ENCODE results near the gene TMED4. TPM values are rescaled to one million over a fixed set of nuclear protein-coding genes. Genes with fewer than 3 reads are reported as not detected.

Gene TMED4
- total RNA-seq, 1 experiment from 2014 or later = 62.4 TPM

- H3K27ac Mint-ChIP-seq = no peak overlapping the region; a peak in 1 of 7 replicates
- H2BK12ac ChIP-seq (ENCODE audit: insufficient read length, low read depth, low read length) = no peak overlapping the region
Observed at GRCh38 chr7:44603193-44603592, 21.2 kb upstream of the TMED4 start.

More at GRCh38 chr7:44603193-44603592, 21.2 kb upstream of the TMED4 start:
- no peak overlapping the region for H2BK20ac ChIP-seq (ENCODE audit: low read depth, low read length, poor library complexity, severe bottlenecking)
- H2AFZ ChIP-seq (ENCODE audit: low read length) = no peak overlapping the region
- no peak overlapping the region for H3K14ac ChIP-seq (ENCODE audit: insufficient read depth, low read length)
- H3T11ph ChIP-seq (ENCODE audit: low read length) = no peak overlapping the region
- peaks cover 10% of the 10 kb centered on the region for H3K27me3 Mint-ChIP-seq (ENCODE audit: low read depth)
- no peak overlapping the region for H3K23ac ChIP-seq (ENCODE audit: insufficient read length, low read depth, low read length)
- no CpG with 5 or more reads among the region's 6 CpGs for WGBS (ENCODE audit: extremely low coverage, insufficient read length, low lambda C conversion rate)
- H3K27me3 ChIP-seq (ENCODE audit: insufficient read depth, low read length) = no peaks in the 10 kb centered on the region
- H3K4me3 Mint-ChIP-seq = no peak overlapping the region
- peaks cover 5 to 14% of the 10 kb centered on the region in 2 experiments for H3K4me1 Mint-ChIP-seq
- H2BK5ac ChIP-seq (ENCODE audit: insufficient read length, low read length) = no peak overlapping the region
- H3K23me2 ChIP-seq (ENCODE audit: insufficient read length, low read depth, low read length, poor library complexity, severe bottlenecking) = peaks cover 4% of the 10 kb centered on the region
- H3K4ac ChIP-seq (ENCODE audit: low read depth, low read length) = no peak overlapping the region
- H3K79me2 ChIP-seq (ENCODE audit: insufficient read depth, low read length) = peaks cover 6% of the 10 kb centered on the region; the same call in 1 of the 2 replicates
- H3K9me3 ChIP-seq (ENCODE audit: control insufficient read depth, low read depth, low read length) = no peaks in the 10 kb centered on the region
- no peak overlapping the region for H4K8ac ChIP-seq (replicated peaks; ENCODE audit: insufficient read length, low read depth, low read length)
- no peak overlapping the region for H4K91ac ChIP-seq (ENCODE audit: insufficient read length, low read depth, low read length)
- no peak overlapping the region for H2BK120ac ChIP-seq (ENCODE audit: low read depth, low read length, poor library complexity, severe bottlenecking)
- H3K9ac ChIP-seq (ENCODE audit: extremely low read depth, insufficient read length, low read length) = no peak overlapping the region
- no peak overlapping the region for H3K56ac ChIP-seq (ENCODE audit: insufficient read length, low read depth, low read length)
- H3K4me2 ChIP-seq (ENCODE audit: insufficient read depth, insufficient read length, low read length) = no peak overlapping the region
- H2BK15ac ChIP-seq (ENCODE audit: low read depth, low read length) = no peak overlapping the region
- no peak for TF ChIP-seq CTCF (conservative IDR thresholded peaks at IDR 0.05)
- no peak overlapping the region for H2AK5ac ChIP-seq (ENCODE audit: insufficient read length, low read length)
- DNase-seq = no peak
- no peak overlapping the region for H4K5ac ChIP-seq (ENCODE audit: insufficient read length, low read depth, low read length)
- peaks cover 4 to 8% (median 6%) of the 10 kb centered on the region in 3 experiments for H3K36me3 Mint-ChIP-seq (ENCODE audit: insufficient read depth in 1 of 3, low read depth in 3 of 3)
- no peak overlapping the region for H3K27ac ChIP-seq (ENCODE audit: insufficient read length, low read depth, low read length)
- H3K18ac ChIP-seq (ENCODE audit: insufficient read length, low read depth, low read length) = no peak overlapping the region
- H3K4me1 ChIP-seq (ENCODE audit: insufficient read depth, low read length) = no peaks in the 10 kb centered on the region
- no peaks in the 10 kb centered on the region for H4K20me1 ChIP-seq (ENCODE audit: control insufficient read depth, insufficient read depth, insufficient read length)
- peaks cover under 1% of the 10 kb centered on the region for H3K79me1 ChIP-seq (ENCODE audit: insufficient read depth, low read depth, low read length, poor library complexity, severe bottlenecking)
- H3K9me3 Mint-ChIP-seq = no peaks in the 10 kb centered on the region; a peak in 1 of 5 replicates
